Keratinocyte (primary cell): ENCODE measurements around the gene WNT9B. TPM values are rescaled to one million over a fixed set of nuclear protein-coding genes. Genes with fewer than 3 reads are reported as not detected.

Experiments used
- DNase-seq: peaks from one replicate; pipeline ENCODE4 v3.0.0-alpha.2; 2011; ENCODE audit warnings: low read depth, missing footprints, low spot score
- FAIRE-seq: peaks from 2 replicates; lab custom pipeline; 2011; peaks lifted over from hg19 to GRCh38; lab: Jason Lieb, UNC
- H2AFZ ChIP-seq: 2 replicates; pipeline ENCODE4 v1.6.0; 2012; ENCODE audit warnings: low read length, control low read depth, inconsistent platforms; ENCODE audit not compliant: control insufficient read depth
- H3K27ac ChIP-seq: 2 replicates; pipeline ENCODE4 v1.5.1; 2011; ENCODE audit warnings: low read length; ENCODE audit not compliant: control insufficient read depth, insufficient read depth
- H3K27me3 ChIP-seq: 3 replicates; pipeline ENCODE4 v1.6.0; 2011; ENCODE audit warnings: low read length; ENCODE audit not compliant: control insufficient read depth, insufficient read depth; ENCODE audit errors: extremely low read depth
- H3K36me3 ChIP-seq, 2 experiments: 2 replicates in 1 of 2; 3 replicates in 1 of 2; pipeline ENCODE4 v1.5.1; 2011; ENCODE audit warnings: low read length in 2 of 2, mild to moderate bottlenecking in 1 of 2; ENCODE audit not compliant: control insufficient read depth in 2 of 2, insufficient read depth in 2 of 2; ENCODE audit errors: extremely low read depth in 1 of 2
- H3K4me1 ChIP-seq: 3 replicates; pipeline ENCODE4 v1.5.1; 2011; ENCODE audit warnings: low read length; ENCODE audit not compliant: control insufficient read depth, insufficient read depth; ENCODE audit errors: extremely low read depth
- H3K4me2 ChIP-seq: 3 replicates; pipeline ENCODE4 v1.6.0; 2011; ENCODE audit warnings: low read depth, low read length; ENCODE audit not compliant: control insufficient read depth, insufficient read depth; ENCODE audit errors: extremely low read depth
- H3K4me3 ChIP-seq, 3 experiments: fragments of 200-600 bp in 1 of 3; sonication (generic) in 1 of 3; 2 replicates in 2 of 3; 3 replicates in 1 of 3; pipeline ENCODE4 v1.5.1; 2011 to 2016; ENCODE audit warnings: low read length in 3 of 3, mild to moderate bottlenecking in 3 of 3, control low read depth in 2 of 3, inconsistent platforms in 1 of 3, low read depth in 1 of 3, mixed read lengths in 1 of 3, mixed run types in 1 of 3, moderate library complexity in 1 of 3; ENCODE audit not compliant: control insufficient read depth in 2 of 3, insufficient read depth in 2 of 3; ENCODE audit errors: extremely low read depth in 1 of 3
- H3K79me2 ChIP-seq: 2 replicates; pipeline ENCODE4 v1.6.0; 2012; ENCODE audit warnings: low read length; ENCODE audit not compliant: control insufficient read depth, insufficient read depth
- H3K9ac ChIP-seq: 3 replicates; pipeline ENCODE4 v1.6.0; 2011; ENCODE audit warnings: low read length; ENCODE audit not compliant: control insufficient read depth, insufficient read depth; ENCODE audit errors: extremely low read depth
- H3K9me1 ChIP-seq: 3 replicates; pipeline ENCODE4 v1.6.0; 2011; ENCODE audit warnings: low read length; ENCODE audit not compliant: control insufficient read depth, insufficient read depth; ENCODE audit errors: extremely low read depth
- H3K9me3 ChIP-seq: 2 replicates; pipeline ENCODE4 v1.5.1; 2012; ENCODE audit warnings: low read depth, low read length; ENCODE audit not compliant: control insufficient read depth
- H4K20me1 ChIP-seq: 3 replicates; pipeline ENCODE4 v1.6.0; 2011; ENCODE audit warnings: low read length; ENCODE audit not compliant: control insufficient read depth, insufficient read depth; ENCODE audit errors: extremely low read depth
- EZH2 ChIP-seq: IDR thresholded peaks from one replicate; pipeline ENCODE4 v1.6.1; 2012; ENCODE audit warnings: inconsistent platforms, mild to moderate bottlenecking, low read length, moderate library complexity
- dilution Hi-C: fragments of 300-500 bp; cut with MboI; formaldehyde crosslinking; loops from one replicate; pipeline ENCODE4 v1.7.0; 2020; ENCODE audit warnings: low sequenced_read_pairs; ENCODE audit not compliant: extremely low pct_ligation_motif_present
- polyA plus RNA-seq, 5 experiments: library from polyadenylated mRNA; depleted of rRNA in 3 of 5; stranded (reverse) in 3 of 5; stranded (forward) in 1 of 5; unstranded in 1 of 5; fragments of >200 nt; gene quantifications; 1 replicate in 1 of 5; 2 replicates in 3 of 5; 3 replicates in 1 of 5; pipeline versions ENCODE4 v1.2.1 to v1.2.3, GENCODE V29; 2011 to 2012; ENCODE audit warnings: missing spikeins in 2 of 5, low read depth in 1 of 5, low replicate concordance in 1 of 5
- TF ChIP-seq, protein P1 (sequence below), 3 experiments: IDR thresholded peaks in 1 of 3; conservative IDR thresholded peaks in 1 of 3; optimal IDR thresholded peaks in 1 of 3; 2 replicates in 2 of 3; 3 replicates in 1 of 3; pipeline versions ENCODE3 to v1.5.1; 2011; ENCODE audit warnings: low read length in 3 of 3, mild to moderate bottlenecking in 3 of 3, moderate library complexity in 2 of 3, control low read depth in 1 of 3, inconsistent platforms in 1 of 3; ENCODE audit not compliant: insufficient read depth in 2 of 3; ENCODE audit errors: extremely low read depth in 1 of 3

The WNT9B gene
- polyA plus RNA-seq, 1 donor (not counting 4 experiments of a cell fraction or from before 2014, with no cell fraction given) = not detected

- FAIRE-seq (no peak), DNase-seq (no peak)
- H3K79me2 ChIP-seq = peaks cover 65% of the 10 kb centered on the region
- H3K27me3 ChIP-seq = no peaks in the 10 kb centered on the region
- H4K20me1 ChIP-seq = peaks cover 20% of the 10 kb centered on the region
- dilution Hi-C loops = no loop called here
- TF ChIP-seq, protein P1, sequence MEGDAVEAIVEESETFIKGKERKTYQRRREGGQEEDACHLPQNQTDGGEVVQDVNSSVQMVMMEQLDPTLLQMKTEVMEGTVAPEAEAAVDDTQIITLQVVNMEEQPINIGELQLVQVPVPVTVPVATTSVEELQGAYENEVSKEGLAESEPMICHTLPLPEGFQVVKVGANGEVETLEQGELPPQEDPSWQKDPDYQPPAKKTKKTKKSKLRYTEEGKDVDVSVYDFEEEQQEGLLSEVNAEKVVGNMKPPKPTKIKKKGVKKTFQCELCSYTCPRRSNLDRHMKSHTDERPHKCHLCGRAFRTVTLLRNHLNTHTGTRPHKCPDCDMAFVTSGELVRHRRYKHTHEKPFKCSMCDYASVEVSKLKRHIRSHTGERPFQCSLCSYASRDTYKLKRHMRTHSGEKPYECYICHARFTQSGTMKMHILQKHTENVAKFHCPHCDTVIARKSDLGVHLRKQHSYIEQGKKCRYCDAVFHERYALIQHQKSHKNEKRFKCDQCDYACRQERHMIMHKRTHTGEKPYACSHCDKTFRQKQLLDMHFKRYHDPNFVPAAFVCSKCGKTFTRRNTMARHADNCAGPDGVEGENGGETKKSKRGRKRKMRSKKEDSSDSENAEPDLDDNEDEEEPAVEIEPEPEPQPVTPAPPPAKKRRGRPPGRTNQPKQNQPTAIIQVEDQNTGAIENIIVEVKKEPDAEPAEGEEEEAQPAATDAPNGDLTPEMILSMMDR (optimal IDR thresholded peaks at IDR 0.05 in 1 of 3, IDR thresholded peaks at IDR 0.05 in 1 of 3, conservative IDR thresholded peaks at IDR 0.05 in 1 of 3; ENCODE audit: extremely low read depth in 1 of 3, insufficient read depth in 2 of 3, low read length in 3 of 3) = no peak
- TF ChIP-seq EZH2 = no peak
- no peak overlapping the region for H2AFZ ChIP-seq
- no peaks in the 10 kb centered on the region for H3K9me3 ChIP-seq
- H3K4me2 ChIP-seq = peak overlapping the region; percentile 95
- H3K27ac ChIP-seq = no peak overlapping the region
- no peak overlapping the region for H3K4me3 ChIP-seq
- peaks cover 36% of the 10 kb centered on the region for H3K4me1 ChIP-seq
- H3K9me1 ChIP-seq = peaks cover 6% of the 10 kb centered on the region
- H3K9ac ChIP-seq = no peak overlapping the region
- H3K36me3 ChIP-seq = peaks cover 4 to 5% of the 10 kb centered on the region in 2 experiments
Observed at GRCh38 chr17:46925185-46925868, 73.9 kb downstream of the WNT9B start.

DNA sequence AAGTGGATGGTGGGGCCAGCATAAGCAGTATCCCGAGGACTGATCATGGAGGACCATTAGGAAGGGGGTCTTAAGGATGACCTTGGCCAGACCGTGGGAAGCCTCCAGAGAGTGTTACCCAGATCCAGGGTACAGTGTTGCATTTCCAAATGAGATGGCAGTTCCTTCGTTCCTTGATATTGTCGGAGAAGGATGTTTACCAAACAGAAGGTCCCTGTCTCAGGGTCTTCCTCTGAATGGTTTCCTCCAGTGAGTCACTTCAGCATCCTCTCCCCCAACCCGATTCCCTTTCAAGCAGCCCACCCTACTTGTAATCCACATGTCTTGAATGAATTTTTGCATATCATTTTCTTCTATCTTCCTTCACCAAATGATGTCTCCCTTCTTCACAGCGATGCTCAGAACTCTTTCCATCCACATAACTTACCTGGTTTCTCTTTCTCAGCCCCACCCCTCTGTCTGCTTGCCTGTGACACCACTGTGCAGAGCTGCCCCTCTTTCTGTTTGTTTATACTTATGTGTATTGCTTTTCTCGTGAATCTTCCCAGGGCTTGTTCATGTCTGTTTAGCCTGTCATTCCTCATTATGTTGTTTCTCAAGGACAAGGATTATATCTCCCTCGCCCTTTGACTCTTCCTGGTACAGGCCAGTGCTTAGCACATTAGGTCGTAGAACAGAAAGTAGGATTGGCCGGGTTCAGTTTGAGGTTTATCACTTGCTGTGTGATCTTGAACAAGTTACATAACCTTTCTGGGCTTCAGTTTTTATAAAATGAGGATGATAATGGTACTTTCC, 77.3 kb downstream of the WNT9B start:
- H3K9ac ChIP-seq = peak overlapping the region; percentile 34
- H3K79me2 ChIP-seq = peaks cover 58% of the 10 kb centered on the region
- H3K4me3 ChIP-seq = peak overlapping the region in 1 of 3 experiments; percentile 24
- peaks cover 6% of the 10 kb centered on the region for H3K9me1 ChIP-seq
- H2AFZ ChIP-seq = no peak overlapping the region
- peaks cover 36% of the 10 kb centered on the region for H3K4me1 ChIP-seq
- DNase-seq (no peak), FAIRE-seq (no peak)
- no peaks in the 10 kb centered on the region for H3K9me3 ChIP-seq
- peaks cover 24 to 34% of the 10 kb centered on the region in 2 experiments for H3K36me3 ChIP-seq
- peak overlapping the region; percentile 76 for H3K27ac ChIP-seq
- dilution Hi-C loops = no loop called here
- no peaks in the 10 kb centered on the region for H3K27me3 ChIP-seq
- peaks cover 21% of the 10 kb centered on the region for H4K20me1 ChIP-seq
- peak overlapping the region; percentile 60 for H3K4me2 ChIP-seq
- TF ChIP-seq, protein P1 (optimal IDR thresholded peaks at IDR 0.05 in 1 of 3, IDR thresholded peaks at IDR 0.05 in 1 of 3, conservative IDR thresholded peaks at IDR 0.05 in 1 of 3; ENCODE audit: extremely low read depth in 1 of 3, insufficient read depth in 2 of 3, low read length in 3 of 3) = no peak
